ENCODE data around the gene KRTCAP2.
"Not testable (repeated sequence)": the region's sequence is repeated elsewhere in the genome, so short reads cannot be mapped to it uniquely, and the experiment has no call there.

KRTCAP2 gene

GRCh38 chr1:155170101-155170785, 2.9 kb downstream of the KRTCAP2 start:
- no peak overlapping the region for H3K4me3 ChIP-seq (ENCODE audit: low read length)
- H3K9me3 ChIP-seq (ENCODE audit: control insufficient read depth, low read length) = no peaks in the 10 kb centered on the region
- H3K9ac ChIP-seq (ENCODE audit: low read length) = no peak overlapping the region
- H3K36me3 ChIP-seq (ENCODE audit: control insufficient read depth, insufficient read depth, low read length, severe bottlenecking) = peaks cover 23% of the 10 kb centered on the region
- peaks cover 8% of the 10 kb centered on the region for H3K27me3 ChIP-seq (replicated peaks; ENCODE audit: control insufficient read depth, insufficient read depth, low read length)
- H3K4me1 ChIP-seq (ENCODE audit: control insufficient read depth, insufficient read depth, low read length) = peaks cover 22% of the 10 kb centered on the region
- no peak for DNase-seq (ENCODE audit: low read depth)

- Histone ChIP-seq H3K36me3 (ENCODE audit: control insufficient read depth, insufficient read depth, low read length, severe bottlenecking) (peaks cover 23% of the 10 kb centered on the region), H3K9me3 (ENCODE audit: control insufficient read depth, low read length) (no peaks in the 10 kb centered on the region), H3K4me1 (ENCODE audit: control insufficient read depth, insufficient read depth, low read length) (peaks cover 22% of the 10 kb centered on the region), H3K9ac (ENCODE audit: low read length) (no peak overlapping the region), H3K27me3 (replicated peaks; ENCODE audit: control insufficient read depth, insufficient read depth, low read length) (peaks cover 8% of the 10 kb centered on the region), H3K4me3 (ENCODE audit: low read length) (no peak overlapping the region)
- DNase-seq (ENCODE audit: low read depth) = no peak
Measured at GRCh38 chr1:155169541-155169940, 3.6 kb downstream of the KRTCAP2 start.

- Histone ChIP-seq H3K9ac (ENCODE audit: low read length) (no peak overlapping the region), H3K4me3 (ENCODE audit: low read length) (no peak overlapping the region), H3K27me3 (replicated peaks; ENCODE audit: control insufficient read depth, insufficient read depth, low read length) (peaks cover 8% of the 10 kb centered on the region), H3K4me1 (ENCODE audit: control insufficient read depth, insufficient read depth, low read length) (peaks cover 21% of the 10 kb centered on the region), H3K9me3 (ENCODE audit: control insufficient read depth, low read length) (no peaks in the 10 kb centered on the region), H3K36me3 (ENCODE audit: control insufficient read depth, insufficient read depth, low read length, severe bottlenecking) (peaks cover 23% of the 10 kb centered on the region)
- DNase-seq (ENCODE audit: low read depth) = no peak
Measured at GRCh38 chr1:155168456-155169210, 4.5 kb downstream of the KRTCAP2 start.

GRCh38 chr1:155168105-155168445, 5.0 kb downstream of the KRTCAP2 start:
- Histone ChIP-seq H3K4me1 (ENCODE audit: control insufficient read depth, insufficient read depth, low read length) (peaks cover 17% of the 10 kb centered on the region), H3K36me3 (ENCODE audit: control insufficient read depth, insufficient read depth, low read length, severe bottlenecking) (peaks cover 23% of the 10 kb centered on the region)
- H3K9me3 ChIP-seq (ENCODE audit: control insufficient read depth, low read length); H3K4me3 ChIP-seq (ENCODE audit: low read length); H3K9ac ChIP-seq (ENCODE audit: low read length); DNase-seq (ENCODE audit: low read depth); H3K27me3 ChIP-seq (replicated peaks; ENCODE audit: control insufficient read depth, insufficient read depth, low read length): not testable (repeated sequence)

DNA sequence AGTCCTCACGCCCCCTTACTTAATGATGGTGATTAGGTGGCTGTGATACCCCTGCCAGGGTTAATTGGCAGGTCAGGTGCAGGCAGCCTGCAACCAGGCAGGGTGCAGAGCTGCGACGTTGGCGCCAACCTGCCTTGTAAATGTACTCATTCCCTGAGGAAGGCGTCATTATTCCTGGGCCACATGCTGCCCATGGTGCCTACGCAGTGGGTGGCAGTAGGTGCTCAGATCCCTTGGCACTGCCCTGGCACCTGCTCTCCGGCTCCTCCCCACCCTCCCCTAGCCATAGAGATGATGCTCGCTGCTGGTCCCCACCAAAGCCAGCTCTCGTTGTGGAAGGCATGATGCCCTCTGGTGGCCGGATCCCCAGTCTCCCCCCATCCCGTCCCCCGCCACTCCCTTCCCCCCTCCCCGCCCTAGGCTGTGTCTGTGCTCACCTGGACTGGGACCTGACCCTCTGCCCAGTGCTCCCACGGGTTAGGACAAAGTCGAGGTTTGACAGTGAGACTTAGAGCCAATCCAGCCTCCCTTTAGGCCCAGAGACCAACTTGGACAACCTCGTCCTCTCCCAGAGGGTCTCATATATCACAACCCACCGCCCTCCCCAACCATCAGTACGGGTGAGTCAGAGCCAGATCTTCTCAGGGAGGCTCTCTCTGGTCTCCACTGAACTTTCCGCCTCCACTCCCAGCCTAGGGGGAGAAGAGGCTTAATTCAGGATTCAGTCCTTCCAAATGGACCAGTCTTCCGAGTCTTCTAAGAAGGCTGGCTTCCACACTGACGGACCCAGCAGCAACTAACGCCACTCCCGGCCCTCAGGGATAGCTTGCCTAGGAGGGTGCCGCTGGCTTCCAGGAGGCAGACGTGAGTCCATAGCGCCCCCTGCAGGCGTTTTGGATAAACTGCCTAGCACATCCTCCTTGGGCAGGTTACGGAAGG, 5.7 kb downstream of the KRTCAP2 start:
- peak; percentile 94 for DNase-seq (ENCODE audit: low read depth)
- peaks cover 16% of the 10 kb centered on the region for H3K4me1 ChIP-seq (ENCODE audit: control insufficient read depth, insufficient read depth, low read length)
- no peak overlapping the region for H3K4me3 ChIP-seq (ENCODE audit: low read length)
- peaks cover 8% of the 10 kb centered on the region for H3K27me3 ChIP-seq (replicated peaks; ENCODE audit: control insufficient read depth, insufficient read depth, low read length)
- H3K9me3 ChIP-seq (ENCODE audit: control insufficient read depth, low read length) = no peaks in the 10 kb centered on the region
- H3K9ac ChIP-seq (ENCODE audit: low read length) = no peak overlapping the region
- peaks cover 23% of the 10 kb centered on the region for H3K36me3 ChIP-seq (ENCODE audit: control insufficient read depth, insufficient read depth, low read length, severe bottlenecking)

- Histone ChIP-seq H3K4me1 (ENCODE audit: control insufficient read depth, insufficient read depth, low read length) (peaks cover 8% of the 10 kb centered on the region), H3K27me3 (replicated peaks; ENCODE audit: control insufficient read depth, insufficient read depth, low read length) (peaks cover 8% of the 10 kb centered on the region), H3K9ac (ENCODE audit: low read length) (no peak overlapping the region), H3K4me3 (ENCODE audit: low read length) (no peak overlapping the region), H3K36me3 (ENCODE audit: control insufficient read depth, insufficient read depth, low read length, severe bottlenecking) (peaks cover 23% of the 10 kb centered on the region), H3K9me3 (ENCODE audit: control insufficient read depth, low read length) (no peaks in the 10 kb centered on the region)
- DNase-seq (ENCODE audit: low read depth) = no peak
Measured at GRCh38 chr1:155166471-155167165, 6.5 kb downstream of the KRTCAP2 start.

DNA sequence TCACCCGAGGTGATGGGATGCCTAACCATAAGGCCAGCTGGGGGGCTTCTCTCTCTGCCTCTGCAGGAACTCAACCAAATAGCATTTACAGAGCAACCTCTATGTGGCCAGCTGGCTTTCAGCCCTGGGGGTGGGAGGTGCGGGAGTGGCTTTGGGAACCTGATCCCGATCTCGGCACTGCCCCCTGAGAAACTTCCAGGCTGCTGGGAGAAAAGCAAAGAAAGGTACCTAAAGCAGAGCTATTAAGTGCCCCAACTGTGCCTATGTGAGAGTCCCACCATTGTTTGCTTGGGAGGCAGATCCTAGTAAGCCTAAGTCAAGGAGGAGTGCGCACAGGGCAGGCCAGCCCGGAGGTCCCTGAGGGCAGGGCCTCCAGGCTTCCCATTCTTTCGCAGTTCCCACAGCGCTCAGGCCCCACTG, 7.0 kb downstream of the KRTCAP2 start:
- H3K9me3 ChIP-seq (ENCODE audit: control insufficient read depth, low read length) = no peaks in the 10 kb centered on the region
- H3K36me3 ChIP-seq (ENCODE audit: control insufficient read depth, insufficient read depth, low read length, severe bottlenecking) = peaks cover 23% of the 10 kb centered on the region
- no peak for DNase-seq (ENCODE audit: low read depth)
- H3K4me1 ChIP-seq (ENCODE audit: control insufficient read depth, insufficient read depth, low read length) = peaks cover 5% of the 10 kb centered on the region
- no peak overlapping the region for H3K9ac ChIP-seq (ENCODE audit: low read length)
- peaks cover 8% of the 10 kb centered on the region for H3K27me3 ChIP-seq (replicated peaks; ENCODE audit: control insufficient read depth, insufficient read depth, low read length)
- H3K4me3 ChIP-seq (ENCODE audit: low read length) = no peak overlapping the region

DNA sequence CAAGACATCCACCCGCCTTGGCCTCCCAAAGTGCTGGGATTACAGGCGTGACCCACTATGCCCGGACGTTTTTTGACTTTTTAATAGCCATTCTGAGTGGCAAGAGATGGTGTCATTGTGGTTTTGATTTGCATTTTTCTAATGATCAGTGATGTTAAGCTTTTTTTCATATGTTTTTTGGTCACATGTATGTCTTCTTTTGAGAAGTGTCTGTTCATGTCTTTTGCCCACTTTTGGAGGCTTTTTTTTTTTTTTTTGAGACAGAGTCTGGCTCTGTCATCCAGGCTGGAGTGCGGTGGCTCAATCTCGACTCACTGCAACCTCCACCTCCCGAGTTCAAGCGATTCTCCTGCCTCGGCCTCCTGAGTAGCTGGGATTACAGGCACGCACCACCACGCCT, 8.5 kb downstream of the KRTCAP2 start:
- not testable (repeated sequence) for H3K9me3 ChIP-seq (ENCODE audit: control insufficient read depth, low read length); H3K4me1 ChIP-seq (ENCODE audit: control insufficient read depth, insufficient read depth, low read length); H3K27me3 ChIP-seq (replicated peaks; ENCODE audit: control insufficient read depth, insufficient read depth, low read length); DNase-seq (ENCODE audit: low read depth); H3K4me3 ChIP-seq (ENCODE audit: low read length); H3K9ac ChIP-seq (ENCODE audit: low read length)
- peaks cover 12% of the 10 kb centered on the region for H3K36me3 ChIP-seq (ENCODE audit: control insufficient read depth, insufficient read depth, low read length, severe bottlenecking)

DNA sequence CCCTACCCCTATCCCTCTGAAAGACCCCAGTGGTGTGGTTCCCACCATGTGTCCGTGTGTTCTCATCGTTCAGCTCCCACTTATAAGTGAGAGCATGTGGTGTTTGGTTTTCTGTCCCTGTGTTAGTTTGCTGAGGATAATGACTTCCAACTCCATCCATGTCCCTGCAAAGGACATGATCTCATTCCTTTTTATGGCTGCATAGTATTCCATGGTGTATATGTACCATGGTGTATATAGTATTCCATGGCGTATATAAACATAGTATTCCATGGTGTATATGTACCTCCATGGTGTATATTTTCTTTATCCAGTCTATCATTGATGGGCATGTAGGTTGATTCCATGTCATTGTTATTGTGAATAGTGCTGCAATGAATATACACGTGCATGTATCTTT, 9.3 kb downstream of the KRTCAP2 start:
- H3K4me3 ChIP-seq (ENCODE audit: low read length); H3K4me1 ChIP-seq (ENCODE audit: control insufficient read depth, insufficient read depth, low read length); DNase-seq (ENCODE audit: low read depth); H3K36me3 ChIP-seq (ENCODE audit: control insufficient read depth, insufficient read depth, low read length, severe bottlenecking); H3K9ac ChIP-seq (ENCODE audit: low read length); H3K9me3 ChIP-seq (ENCODE audit: control insufficient read depth, low read length): not testable (repeated sequence)
- peaks cover 13% of the 10 kb centered on the region for H3K27me3 ChIP-seq (replicated peaks; ENCODE audit: control insufficient read depth, insufficient read depth, low read length)

GRCh38 chr1:155162631-155163030, 10.5 kb downstream of the KRTCAP2 start:
- not testable (repeated sequence) for H3K9ac ChIP-seq (ENCODE audit: low read length); DNase-seq (ENCODE audit: low read depth); H3K36me3 ChIP-seq (ENCODE audit: control insufficient read depth, insufficient read depth, low read length, severe bottlenecking); H3K4me3 ChIP-seq (ENCODE audit: low read length); H3K9me3 ChIP-seq (ENCODE audit: control insufficient read depth, low read length); H3K4me1 ChIP-seq (ENCODE audit: control insufficient read depth, insufficient read depth, low read length)
- H3K27me3 ChIP-seq (replicated peaks; ENCODE audit: control insufficient read depth, insufficient read depth, low read length) = peaks cover 13% of the 10 kb centered on the region

All from adipocyte (in vitro differentiated cells).